ENCODE measurements around the gene TAF9B. TPM values are rescaled to one million over a fixed set of nuclear protein-coding genes. Genes with fewer than 3 reads are reported as not detected.

Gene TAF9B
- total RNA-seq, 1 experiment from 2014 or later: 20.2 TPM

GRCh38 chrX:78105944-78106650, 33.4 kb downstream of the TAF9B start:
- H3K36me3 Mint-ChIP-seq: peaks cover 40% of the 10 kb centered on the region
- POLR2A ChIA-PET: no interaction called here
- DNase-seq (ENCODE audit: low spot score): no peak
- H3K27me3 Mint-ChIP-seq (ENCODE audit: low read depth): no peaks in the 10 kb centered on the region
- H3K9me3 Mint-ChIP-seq: no peaks in the 10 kb centered on the region
- CTCF ChIA-PET: no interaction called here
- H3K4me3 Mint-ChIP-seq: peak overlapping the region; percentile 96
- H3K27ac Mint-ChIP-seq: peak overlapping the region; percentile 84; the same call in 1 of the 2 replicates
- TF ChIP-seq ARID4B (CRISPR knock-in tag; IDR thresholded peaks at IDR 0.05; ENCODE audit: borderline replicate concordance): no peak
- TF ChIP-seq ZNF138 (CRISPR knock-in tag; conservative IDR thresholded peaks at IDR 0.05): no peak
- no peak for TF ChIP-seq TP53 (CRISPR knock-in tag; IDR thresholded peaks at IDR 0.05)
- no peak for TF ChIP-seq E2F5 (CRISPR knock-in tag; IDR thresholded peaks at IDR 0.05)
- no peak for TF ChIP-seq KAT7 (CRISPR knock-in tag; IDR thresholded peaks at IDR 0.05; ENCODE audit: borderline replicate concordance)
- no peak for TF ChIP-seq ZNF219 (CRISPR knock-in tag; IDR thresholded peaks at IDR 0.05; ENCODE audit: borderline replicate concordance)
- TF ChIP-seq ERG (CRISPR knock-in tag; IDR thresholded peaks at IDR 0.05): no peak
- ATAC-seq: no peak
- H3K4me1 Mint-ChIP-seq: peaks cover 40% of the 10 kb centered on the region

GRCh38 chrX:78104447-78105176, 34.8 kb downstream of the TAF9B start:
- peak overlapping the region; percentile 93 for H3K27ac Mint-ChIP-seq
- H3K9me3 Mint-ChIP-seq: no peaks in the 10 kb centered on the region
- H3K4me3 Mint-ChIP-seq: peak overlapping the region; percentile 96

More at GRCh38 chrX:78104447-78105176, 34.8 kb downstream of the TAF9B start:
- DNase-seq (ENCODE audit: low spot score) (peak; percentile 17), ATAC-seq (no peak)
- POLR2A ChIA-PET: no interaction called here
- Mint-ChIP-seq H3K4me1 (peaks cover 38% of the 10 kb centered on the region), H3K27me3 (ENCODE audit: low read depth) (0 out of 2 replicates have a peak, but pooled peaks cover under 1% of the 10 kb centered on the region), H3K36me3 (peaks cover 37% of the 10 kb centered on the region)
- TF ChIP-seq ZNF671 (CRISPR knock-in tag; IDR thresholded peaks at IDR 0.05) (no peak), GABPB1 (CRISPR knock-in tag; IDR thresholded peaks at IDR 0.05) (0 out of 2 replicates have a peak, but pooled peaks have one; percentile 21), ZNF281 (CRISPR knock-in tag; IDR thresholded peaks at IDR 0.05) (0 out of 2 replicates have a peak, but pooled peaks have one; percentile 11)
- CTCF ChIA-PET: no interaction called here

Measured in WTC11 (cell line).